Occipital lobe (tissue), 2 donors: ENCODE results near the gene KANSL3. TPM values are rescaled to one million over a fixed set of nuclear protein-coding genes. Genes with fewer than 3 reads are reported as not detected.
"Not testable (repeated sequence)": the region's sequence is repeated elsewhere in the genome, so short reads cannot be mapped to it uniquely, and the experiment has no call there.

ENCODE experiments used
- DNase-seq: peaks from one replicate; lab custom pipeline; 2025; lab: John Stamatoyannopoulos, UW
- total RNA-seq: library from RNA; depleted of rRNA; stranded (reverse); fragments of >200 nt; gene quantifications from one replicate; pipeline ENCODE4 v1.2.3, GENCODE V29; 2014

KANSL3 gene
- 32.1 TPM for total RNA-seq

- peak; percentile 85 for DNase-seq
Measured at GRCh38 chr2:96638144-96639121, at the start of gene KANSL3. Gene KANSL3 (minus strand): TSS chr2:96638312. CDS start chr2:96637135, 1,177 bp downstream.

- DNase-seq = no peak
Measured at GRCh38 chr2:96687266-96687665, 49.2 kb upstream of the KANSL3 start.

- no peak for DNase-seq
Measured at GRCh38 chr2:96685577-96686459, 47.7 kb upstream of the KANSL3 start.

- DNase-seq = no peak
Measured at GRCh38 chr2:96684883-96685576, 46.9 kb upstream of the KANSL3 start.

GRCh38 chr2:96683972-96684820 is 46.1 kb upstream of the KANSL3 start:
- no peak for DNase-seq

- DNase-seq = no peak
Measured at GRCh38 chr2:96683307-96683706, 45.2 kb upstream of the KANSL3 start.

GRCh38 chr2:96681540-96681939 is 43.4 kb upstream of the KANSL3 start:
- DNase-seq = no peak

GRCh38 chr2:96680561-96681141 is 42.5 kb upstream of the KANSL3 start:
- no peak for DNase-seq

- no peak for DNase-seq
Measured at GRCh38 chr2:96679848-96680247, 41.7 kb upstream of the KANSL3 start.

- no peak for DNase-seq
Measured at GRCh38 chr2:96669539-96670215, 31.6 kb upstream of the KANSL3 start.

GRCh38 chr2:96668771-96669170 is 30.7 kb upstream of the KANSL3 start:
- no peak for DNase-seq

GRCh38 chr2:96665717-96666116 is 27.6 kb upstream of the KANSL3 start:
- DNase-seq = not testable (repeated sequence)

- DNase-seq = no peak
Measured at GRCh38 chr2:96665083-96665569, 27.0 kb upstream of the KANSL3 start.

- DNase-seq = no peak
Measured at GRCh38 chr2:96664366-96664925, 26.3 kb upstream of the KANSL3 start.

GRCh38 chr2:96663829-96664228 is 25.7 kb upstream of the KANSL3 start:
- no peak for DNase-seq

GRCh38 chr2:96663177-96663576 is 25.1 kb upstream of the KANSL3 start:
- DNase-seq = no peak

- DNase-seq = no peak
Measured at GRCh38 chr2:96662360-96662759, 24.2 kb upstream of the KANSL3 start.

GRCh38 chr2:96661324-96661723 is 23.2 kb upstream of the KANSL3 start:
- no peak for DNase-seq

GRCh38 chr2:96656540-96656939 is 18.4 kb upstream of the KANSL3 start:
- no peak for DNase-seq
